ENCODE data around the gene ANKMY1.

The ANKMY1 gene

DNA sequence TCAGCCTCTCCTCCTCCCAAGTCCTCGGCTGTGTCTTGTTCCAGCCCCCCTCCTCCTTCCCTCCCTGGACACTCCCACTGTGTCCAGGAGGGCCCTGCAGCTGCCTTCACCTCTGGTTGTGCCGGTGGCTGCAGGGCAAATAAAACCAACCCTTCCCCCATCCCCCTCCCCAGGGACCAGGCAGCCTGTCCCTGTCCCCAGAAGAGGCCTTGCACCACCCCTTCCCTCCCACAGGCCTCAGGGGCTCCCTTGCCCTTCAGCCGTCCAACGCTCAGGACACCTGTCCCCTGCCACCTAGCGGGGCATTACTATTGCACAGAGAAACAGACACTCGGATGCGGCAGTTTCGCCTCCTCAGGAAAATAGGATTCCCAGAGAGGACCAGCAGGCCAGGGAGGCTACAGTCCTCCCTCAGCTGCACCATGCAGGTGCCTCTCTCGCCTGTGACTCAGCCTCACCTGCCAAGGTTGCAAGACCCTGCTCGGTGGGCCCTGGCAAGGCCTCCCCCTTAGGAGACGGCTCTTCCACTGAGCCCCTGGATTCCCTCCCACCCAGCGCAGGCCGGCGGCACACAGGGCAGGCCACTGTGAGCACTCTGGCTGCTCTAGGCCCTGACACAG is 127.8 kb downstream of the ANKMY1 start:
- DNase-seq: no peak

Measured in EL (cell line).